K562 (cell line): ENCODE measurements around the gene OR51V1.

Experiments
- CHCHD3 ChIP-seq: fragments of 250-450 bp; sonication (Bioruptor Pico); IDR thresholded peaks from 2 replicates; pipeline ENCODE4 v2.1.2; 2022; ENCODE audit warnings: mild to moderate bottlenecking
- CREB3L1 ChIP-seq: fragments of 450-650 bp; IDR thresholded peaks from 2 replicates; pipeline ENCODE4 v1.6.1; 2014; ENCODE audit warnings: low read depth, mild to moderate bottlenecking, moderate library complexity, borderline replicate concordance
- DMBX1 ChIP-seq: fragments of 250-450 bp; sonication (Bioruptor Pico); IDR thresholded peaks from 2 replicates; pipeline ENCODE4 v1.8.0; 2022; ENCODE audit warnings: inconsistent platforms, mild to moderate bottlenecking, moderate library complexity, borderline replicate concordance
- EP300 ChIP-seq: IDR thresholded peaks from 2 replicates; pipeline ENCODE4 v1.6.1; 2012; ENCODE audit warnings: low read length, improper control_type of control experiment
- IRF1 ChIP-seq: sonication (generic); formaldehyde crosslinking; IDR thresholded peaks from 2 replicates; pipeline ENCODE4 v1.8.0; 2022; ENCODE audit warnings: missing genetic modification reagents, mild to moderate bottlenecking, borderline replicate concordance
- RAD51 ChIP-seq: fragments of 450-650 bp; IDR thresholded peaks from 2 replicates; pipeline ENCODE4 v1.7.1; 2016; ENCODE audit warnings: low read depth, mild to moderate bottlenecking, borderline replicate concordance
- SIN3A ChIP-seq, 2 experiments: fragments of 150-350 bp in 1 of 2; IDR thresholded peaks; 2 replicates each; pipeline ENCODE4 v1.6.1; 2011 to 2016; ENCODE audit warnings: borderline replicate concordance in 2 of 2, low read depth in 2 of 2, low read length in 2 of 2, mild to moderate bottlenecking in 2 of 2, moderate library complexity in 2 of 2; ENCODE audit not compliant: control insufficient read depth in 1 of 2
- YY1 ChIP-seq, 3 experiments: IDR thresholded peaks; 2 replicates each; pipeline ENCODE4 v1.6.1; 2011; ENCODE audit warnings: low read length in 2 of 3, mild to moderate bottlenecking in 2 of 3, moderate library complexity in 2 of 3, borderline replicate concordance in 1 of 3, control low read depth in 1 of 3, low read depth in 1 of 3; ENCODE audit not compliant: insufficient read depth in 3 of 3, insufficient replicate concordance in 2 of 3, control insufficient read depth in 1 of 3, insufficient read length in 1 of 3; ENCODE audit errors: extremely low read depth in 1 of 3
- TF ChIP-seq, protein P1 (sequence below), 2 experiments: fragments of 200-800 bp in 1 of 2; sonication (Bioruptor generic) in 1 of 2; sonication (generic) in 1 of 2; formaldehyde crosslinking in 1 of 2; IDR thresholded peaks in 1 of 2; conservative IDR thresholded peaks in 1 of 2; 2 replicates each; pipeline versions ENCODE4 v1.5.0 to v1.6.1; 2016 to 2020; ENCODE audit warnings: missing compliant biosample characterization in 1 of 2, missing genetic modification characterization in 1 of 2, missing genetic modification reagents in 1 of 2
- TF ChIP-seq, protein P2 (sequence below): fragments of 250-450 bp; sonication (Bioruptor Pico); IDR thresholded peaks from 2 replicates; pipeline ENCODE4 v1.5.0; 2020; ENCODE audit warnings: mild to moderate bottlenecking

- TF ChIP-seq CREB3L1 (no peak), IRF1 (CRISPR knock-in tag) (no peak), CHCHD3 (CRISPR knock-in tag) (no peak), RAD51 (no peak), DMBX1 (CRISPR knock-in tag) (no peak), EP300 (no peak), SIN3A (IDR thresholded peaks at IDR 0.05; ENCODE audit: borderline replicate concordance in 2 of 2, control insufficient read depth in 1 of 2, low read depth in 2 of 2, low read length in 2 of 2) (no peak), YY1 (IDR thresholded peaks at IDR 0.05; ENCODE audit: borderline replicate concordance in 1 of 3, control insufficient read depth in 1 of 3, extremely low read depth in 1 of 3, insufficient read depth in 3 of 3, insufficient read length in 1 of 3, insufficient replicate concordance in 2 of 3, low read depth in 1 of 3, low read length in 2 of 3) (no peak)
- TF ChIP-seq, protein P1, sequence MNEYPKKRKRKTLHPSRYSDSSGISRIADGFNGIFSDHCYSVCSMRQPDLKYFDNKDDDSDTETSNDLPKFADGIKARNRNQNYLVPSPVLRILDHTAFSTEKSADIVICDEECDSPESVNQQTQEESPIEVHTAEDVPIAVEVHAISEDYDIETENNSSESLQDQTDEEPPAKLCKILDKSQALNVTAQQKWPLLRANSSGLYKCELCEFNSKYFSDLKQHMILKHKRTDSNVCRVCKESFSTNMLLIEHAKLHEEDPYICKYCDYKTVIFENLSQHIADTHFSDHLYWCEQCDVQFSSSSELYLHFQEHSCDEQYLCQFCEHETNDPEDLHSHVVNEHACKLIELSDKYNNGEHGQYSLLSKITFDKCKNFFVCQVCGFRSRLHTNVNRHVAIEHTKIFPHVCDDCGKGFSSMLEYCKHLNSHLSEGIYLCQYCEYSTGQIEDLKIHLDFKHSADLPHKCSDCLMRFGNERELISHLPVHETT (CRISPR knock-in tag; conservative IDR thresholded peaks at IDR 0.05 in 1 of 2, IDR thresholded peaks at IDR 0.05 in 1 of 2), result no peak
- TF ChIP-seq, protein P2, sequence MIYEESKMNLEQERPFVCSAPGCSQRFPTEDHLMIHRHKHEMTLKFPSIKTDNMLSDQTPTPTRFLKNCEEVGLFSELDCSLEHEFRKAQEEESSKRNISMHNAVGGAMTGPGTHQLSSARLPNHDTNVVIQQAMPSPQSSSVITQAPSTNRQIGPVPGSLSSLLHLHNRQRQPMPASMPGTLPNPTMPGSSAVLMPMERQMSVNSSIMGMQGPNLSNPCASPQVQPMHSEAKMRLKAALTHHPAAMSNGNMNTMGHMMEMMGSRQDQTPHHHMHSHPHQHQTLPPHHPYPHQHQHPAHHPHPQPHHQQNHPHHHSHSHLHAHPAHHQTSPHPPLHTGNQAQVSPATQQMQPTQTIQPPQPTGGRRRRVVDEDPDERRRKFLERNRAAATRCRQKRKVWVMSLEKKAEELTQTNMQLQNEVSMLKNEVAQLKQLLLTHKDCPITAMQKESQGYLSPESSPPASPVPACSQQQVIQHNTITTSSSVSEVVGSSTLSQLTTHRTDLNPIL (CRISPR knock-in tag), result no peak
Observed at GRCh38 chr11:5238486-5238885, 38.0 kb upstream of the OR51V1 start.
